Spleen (tissue), 7 donors: ENCODE data around the gene KIAA1549.

Source experiments
- CTCF ChIP-seq, 11 experiments: fragments of 200-600 bp in 7 of 11; fragments of 450-650 bp in 4 of 11; sonication (generic) in 4 of 11; IDR thresholded peaks in 8 of 11; conservative IDR thresholded peaks in 3 of 11; 1 replicate in 7 of 11; 2 replicates in 4 of 11; pipeline versions ENCODE4 v1.4.0 to v1.8.0; 2016 to 2021; ENCODE audit warnings: antibody characterized with exemption in 11 of 11, inconsistent platforms in 4 of 11, mild to moderate bottlenecking in 1 of 11
- POLR2AphosphoS5 ChIP-seq, 3 donors: sonication (generic); formaldehyde crosslinking; IDR thresholded peaks; one replicate each; pipeline ENCODE4 v1.5.1; 2017; ENCODE audit warnings: antibody characterized with exemption in 3 of 3
- donor health status: DM: no; HTN: no; CAD: no; lungs with moderate emphysema.
- donor health status: DM: no; HTN: no; CAD: no.
- donor health status: DM: no; HTN: no; CAD: no.

GRCh38 chr7:138887085-138887710 is 94.0 kb downstream of the KIAA1549 start:
- TF ChIP-seq CTCF (IDR thresholded peaks at IDR 0.05 in 8 of 11, conservative IDR thresholded peaks at IDR 0.05 in 3 of 11) (no peak), POLR2AphosphoS5 (IDR thresholded peaks at IDR 0.05) (no peak)
